ENCODE results near the gene IFITM10.
"Not testable (repeated sequence)": the region's sequence is repeated elsewhere in the genome, so short reads cannot be mapped to it uniquely, and the experiment has no call there.

GRCh38 chr11:1688336-1688947 is 62.0 kb downstream of the IFITM10 start:
- TF ChIP-seq POLR2A (IDR thresholded peaks at IDR 0.05) = not testable (repeated sequence)
- TF ChIP-seq, protein P1, sequence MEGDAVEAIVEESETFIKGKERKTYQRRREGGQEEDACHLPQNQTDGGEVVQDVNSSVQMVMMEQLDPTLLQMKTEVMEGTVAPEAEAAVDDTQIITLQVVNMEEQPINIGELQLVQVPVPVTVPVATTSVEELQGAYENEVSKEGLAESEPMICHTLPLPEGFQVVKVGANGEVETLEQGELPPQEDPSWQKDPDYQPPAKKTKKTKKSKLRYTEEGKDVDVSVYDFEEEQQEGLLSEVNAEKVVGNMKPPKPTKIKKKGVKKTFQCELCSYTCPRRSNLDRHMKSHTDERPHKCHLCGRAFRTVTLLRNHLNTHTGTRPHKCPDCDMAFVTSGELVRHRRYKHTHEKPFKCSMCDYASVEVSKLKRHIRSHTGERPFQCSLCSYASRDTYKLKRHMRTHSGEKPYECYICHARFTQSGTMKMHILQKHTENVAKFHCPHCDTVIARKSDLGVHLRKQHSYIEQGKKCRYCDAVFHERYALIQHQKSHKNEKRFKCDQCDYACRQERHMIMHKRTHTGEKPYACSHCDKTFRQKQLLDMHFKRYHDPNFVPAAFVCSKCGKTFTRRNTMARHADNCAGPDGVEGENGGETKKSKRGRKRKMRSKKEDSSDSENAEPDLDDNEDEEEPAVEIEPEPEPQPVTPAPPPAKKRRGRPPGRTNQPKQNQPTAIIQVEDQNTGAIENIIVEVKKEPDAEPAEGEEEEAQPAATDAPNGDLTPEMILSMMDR (IDR thresholded peaks at IDR 0.05) = not testable (repeated sequence)
